ENCODE data around the gene RNPEPL1.

Gene RNPEPL1

GRCh38 chr2:240628808-240629618 is 60.7 kb downstream of the RNPEPL1 start:
- DNase-seq, result no peak

- no peak for DNase-seq
Observed at GRCh38 chr2:240629619-240629967, 61.3 kb downstream of the RNPEPL1 start.

- no peak for DNase-seq
Observed at GRCh38 chr2:240629968-240630770, 61.9 kb downstream of the RNPEPL1 start.
